PFSK-1 (cell line): ENCODE measurements around the gene GRIN2A.

ENCODE experiments used
- FOXP2 ChIP-seq: optimal IDR thresholded peaks from 2 replicates; pipeline ENCODE3; 2011; ENCODE audit warnings: borderline replicate concordance, control low read depth, inconsistent platforms; ENCODE audit not compliant: insufficient read depth; ENCODE audit errors: extremely low read length, extremely low read depth
- POLR2AphosphoS5 ChIP-seq: IDR thresholded peaks from 2 replicates; pipeline ENCODE4 v1.6.1; 2012; ENCODE audit warnings: low read depth, mild to moderate bottlenecking, control low read depth, low read length, moderate library complexity
- REST ChIP-seq, 2 experiments: IDR thresholded peaks; 2 replicates each; pipeline versions ENCODE4 v1.6.1 to v1.8.0; 2011 to 2012; ENCODE audit warnings: low read depth in 2 of 2, low read length in 2 of 2, control low read depth in 1 of 2, inconsistent platforms in 1 of 2, mild to moderate bottlenecking in 1 of 2, moderate library complexity in 1 of 2; ENCODE audit not compliant: insufficient read depth in 1 of 2
- SIN3A ChIP-seq: IDR thresholded peaks from 2 replicates; pipeline ENCODE4 v1.6.1; 2012; ENCODE audit warnings: mild to moderate bottlenecking, low read length, moderate library complexity, borderline replicate concordance; ENCODE audit not compliant: insufficient read depth
- TAF1 ChIP-seq: IDR thresholded peaks from 2 replicates; pipeline ENCODE4 v1.6.1; 2012; ENCODE audit warnings: low read length, control low read depth, borderline replicate concordance; ENCODE audit not compliant: insufficient read depth

Gene GRIN2A

GRCh38 chr16:10121897-10122425 is 60.3 kb downstream of the GRIN2A start:
- TF ChIP-seq TAF1, result no peak
- no peak for TF ChIP-seq POLR2AphosphoS5
- no peak for TF ChIP-seq FOXP2
- TF ChIP-seq SIN3A, result no peak
- no peak for TF ChIP-seq REST (IDR thresholded peaks at IDR 0.05; ENCODE audit: insufficient read depth in 1 of 2, low read depth in 2 of 2, low read length in 2 of 2)

DNA sequence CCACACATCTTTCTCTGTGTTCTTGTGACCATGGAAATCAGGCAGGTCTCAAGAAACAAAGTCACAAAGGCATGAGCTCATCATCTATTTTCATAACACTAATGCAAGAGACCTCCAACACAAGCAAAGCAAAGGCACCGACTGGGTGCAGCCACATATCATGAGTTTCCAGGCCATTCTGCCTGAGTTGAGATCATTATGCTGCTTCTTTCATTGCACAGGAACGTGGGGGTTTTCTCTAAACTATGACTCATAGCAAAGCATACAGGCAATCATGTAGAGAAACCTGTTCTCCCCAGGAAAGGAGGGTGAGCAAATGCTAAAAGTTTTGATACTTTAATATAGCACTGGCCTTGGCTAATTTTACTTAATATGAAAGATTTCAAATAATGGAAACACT is 60.7 kb downstream of the GRIN2A start:
- TF ChIP-seq TAF1, result no peak
- no peak for TF ChIP-seq REST (IDR thresholded peaks at IDR 0.05; ENCODE audit: insufficient read depth in 1 of 2, low read depth in 2 of 2, low read length in 2 of 2)
- no peak for TF ChIP-seq FOXP2
- no peak for TF ChIP-seq SIN3A
- no peak for TF ChIP-seq POLR2AphosphoS5

DNA sequence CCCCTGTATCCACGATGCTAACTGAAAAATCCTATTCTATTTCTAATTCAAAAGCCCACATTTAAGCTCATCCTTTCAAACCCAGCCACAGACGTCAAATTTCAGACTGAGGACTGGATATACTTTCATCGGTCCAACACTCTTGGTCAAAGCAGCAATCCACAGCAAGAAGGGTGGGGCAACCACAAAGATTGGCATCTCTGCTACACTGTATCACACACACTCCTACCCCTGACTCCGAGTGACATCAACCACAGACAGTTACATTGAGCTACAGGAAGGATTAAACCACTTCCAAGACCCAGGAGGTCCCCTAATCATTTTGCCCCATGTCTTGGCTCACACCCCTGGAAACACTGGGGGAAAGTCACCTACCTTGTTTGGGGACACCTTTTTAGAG is 61.3 kb downstream of the GRIN2A start:
- no peak for TF ChIP-seq REST (IDR thresholded peaks at IDR 0.05; ENCODE audit: insufficient read depth in 1 of 2, low read depth in 2 of 2, low read length in 2 of 2)
- TF ChIP-seq SIN3A, result no peak
- no peak for TF ChIP-seq TAF1
- no peak for TF ChIP-seq FOXP2
- TF ChIP-seq POLR2AphosphoS5, result no peak

DNA sequence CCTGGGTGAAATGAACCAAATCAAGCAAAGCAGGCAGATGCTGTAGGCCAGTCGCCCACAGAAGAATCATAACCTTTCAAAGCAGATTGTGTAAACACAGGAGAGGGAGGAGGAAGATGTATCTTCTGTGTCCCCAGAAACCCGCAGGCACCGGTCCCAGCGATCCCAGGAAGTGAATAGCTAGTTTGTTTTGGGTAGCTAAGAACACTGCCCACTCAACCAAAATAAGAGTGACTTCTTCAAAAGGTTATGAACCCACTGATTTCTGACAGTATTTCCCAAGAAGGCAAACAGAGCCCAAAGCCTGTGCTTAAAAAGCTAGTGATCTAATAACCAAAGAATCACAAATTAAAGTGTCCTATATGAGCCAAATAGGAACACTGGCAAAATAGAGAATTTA is 67.8 kb downstream of the GRIN2A start:
- TF ChIP-seq TAF1 (no peak), FOXP2 (no peak), POLR2AphosphoS5 (no peak), REST (IDR thresholded peaks at IDR 0.05; ENCODE audit: insufficient read depth in 1 of 2, low read depth in 2 of 2, low read length in 2 of 2) (no peak), SIN3A (no peak)

GRCh38 chr16:10113248-10113647 is 69.0 kb downstream of the GRIN2A start:
- TF ChIP-seq POLR2AphosphoS5 (no peak), SIN3A (no peak), REST (IDR thresholded peaks at IDR 0.05; ENCODE audit: insufficient read depth in 1 of 2, low read depth in 2 of 2, low read length in 2 of 2) (no peak), FOXP2 (no peak), TAF1 (no peak)
